Smooth muscle cell (in vitro differentiated cells): Measurements from ENCODE around the gene DBNL. TPM values are rescaled to one million over a fixed set of nuclear protein-coding genes. Genes with fewer than 3 reads are reported as not detected.
"Not testable (repeated sequence)": the region's sequence is repeated elsewhere in the genome, so short reads cannot be mapped to it uniquely, and the experiment has no call there.

Experiments
- DNase-seq: peaks from one replicate; lab custom pipeline; 2025; ENCODE audit not compliant: unreplicated experiment; lab: John Stamatoyannopoulos, UW
- H2AFZ ChIP-seq: fragments of 200-600 bp; sonication (generic); 2 replicates; pipeline ENCODE4 v1.6.0; 2016; ENCODE audit warnings: antibody characterized with exemption, low read depth, mild to moderate bottlenecking
- H3F3A ChIP-seq: fragments of 200-600 bp; sonication (generic); 2 replicates; pipeline ENCODE4 v1.6.0; 2017; ENCODE audit warnings: antibody characterized with exemption, low read depth
- H3K27ac ChIP-seq: fragments of 200-600 bp; sonication (generic); 2 replicates; pipeline ENCODE4 v1.5.1; 2016; ENCODE audit warnings: low read depth, mild to moderate bottlenecking
- H3K27me3 ChIP-seq: fragments of 200-600 bp; sonication (generic); 2 replicates; pipeline ENCODE4 v1.6.1; 2016; ENCODE audit warnings: low read depth, mild to moderate bottlenecking
- H3K36me3 ChIP-seq: fragments of 200-600 bp; sonication (generic); 2 replicates; pipeline ENCODE4 v1.5.1; 2016; ENCODE audit warnings: low read depth
- H3K4me1 ChIP-seq: fragments of 200-600 bp; sonication (generic); 2 replicates; pipeline ENCODE4 v1.5.1; 2016; ENCODE audit warnings: low read depth
- H3K4me2 ChIP-seq: fragments of 200-600 bp; sonication (generic); 2 replicates; pipeline ENCODE4 v1.6.0; 2016; ENCODE audit warnings: mild to moderate bottlenecking
- H3K4me3 ChIP-seq: fragments of 200-600 bp; sonication (generic); 2 replicates; pipeline ENCODE4 v1.5.1; 2016; ENCODE audit warnings: mild to moderate bottlenecking
- H3K79me2 ChIP-seq: fragments of 200-600 bp; sonication (generic); 2 replicates; pipeline ENCODE4 v1.6.0; 2016; ENCODE audit warnings: low read depth, mild to moderate bottlenecking
- H3K9ac ChIP-seq: fragments of 200-600 bp; sonication (generic); 2 replicates; pipeline ENCODE4 v1.6.0; 2016; ENCODE audit warnings: low read depth
- H3K9me3 ChIP-seq: fragments of 200-600 bp; sonication (generic); replicated peaks from 2 replicates; pipeline ENCODE4 v1.5.1; 2016; ENCODE audit warnings: low read depth
- H4K20me1 ChIP-seq: fragments of 200-600 bp; sonication (generic); 2 replicates; pipeline ENCODE4 v1.6.0; 2016; ENCODE audit warnings: low read depth
- WGBS: methylation state at CpG from one replicate; pipeline ENCODE4 v1.1.7; 2016; ENCODE audit warnings: low lambda C conversion rate; 5-methylcytosine and 5-hydroxymethylcytosine counted together
- polyA plus RNA-seq: library from polyadenylated mRNA; unstranded; fragments of >200 nt; fragmentation: Nextera tagmentation; extraction: Ambion mirVana; gene quantifications from 2 replicates; pipeline ENCODE4 v1.2.1, GENCODE V29; 2016
- total RNA-seq: library from RNA; depleted of rRNA; stranded (reverse); fragments of >200 nt; gene quantifications from 2 replicates; pipeline ENCODE4 v1.2.3, GENCODE V29; 2014
- TF ChIP-seq, protein P1 (sequence below): fragments of 200-600 bp; sonication (generic); IDR thresholded peaks from 2 replicates; pipeline ENCODE4 v1.5.1; 2017; ENCODE audit warnings: borderline replicate concordance, mild to moderate bottlenecking, antibody characterized with exemption; ENCODE audit not compliant: insufficient read depth, poor library complexity, severe bottlenecking

The DBNL gene
- total and polyA plus RNA-seq, 2 experiments from 2014 or later: 55.1 to 98.4 TPM

DNA sequence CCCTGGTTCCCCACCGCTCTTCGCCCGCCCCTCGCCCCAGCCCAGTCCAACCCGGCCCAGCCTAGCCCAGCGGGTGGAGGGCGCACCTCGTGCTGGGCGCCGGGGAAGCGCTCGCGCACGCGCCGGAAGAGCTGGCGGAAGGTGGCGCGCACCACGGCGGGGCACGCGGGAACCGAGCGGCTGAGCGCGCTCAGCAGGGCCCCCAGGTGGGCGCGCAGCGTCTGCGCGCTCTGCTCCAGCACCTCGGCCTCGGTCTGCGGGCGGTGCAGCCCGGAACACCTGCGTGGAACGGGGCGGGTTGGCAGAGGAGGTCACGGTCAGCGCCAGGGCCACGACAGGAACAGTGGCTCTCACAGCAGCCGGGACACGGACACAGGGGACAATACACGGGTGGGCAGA lies 4.0 kb upstream of the DBNL start:
- not testable (repeated sequence) for DNase-seq, H2AFZ ChIP-seq, H3K27ac ChIP-seq, H3K79me2 ChIP-seq, H3F3A ChIP-seq, H3K9ac ChIP-seq, H3K4me1 ChIP-seq, H3K27me3 ChIP-seq, H4K20me1 ChIP-seq, H3K36me3 ChIP-seq, H3K9me3 ChIP-seq
- WGBS: under 1% methylated on average over 36 of the region's 46 CpGs
- TF ChIP-seq, protein P1, sequence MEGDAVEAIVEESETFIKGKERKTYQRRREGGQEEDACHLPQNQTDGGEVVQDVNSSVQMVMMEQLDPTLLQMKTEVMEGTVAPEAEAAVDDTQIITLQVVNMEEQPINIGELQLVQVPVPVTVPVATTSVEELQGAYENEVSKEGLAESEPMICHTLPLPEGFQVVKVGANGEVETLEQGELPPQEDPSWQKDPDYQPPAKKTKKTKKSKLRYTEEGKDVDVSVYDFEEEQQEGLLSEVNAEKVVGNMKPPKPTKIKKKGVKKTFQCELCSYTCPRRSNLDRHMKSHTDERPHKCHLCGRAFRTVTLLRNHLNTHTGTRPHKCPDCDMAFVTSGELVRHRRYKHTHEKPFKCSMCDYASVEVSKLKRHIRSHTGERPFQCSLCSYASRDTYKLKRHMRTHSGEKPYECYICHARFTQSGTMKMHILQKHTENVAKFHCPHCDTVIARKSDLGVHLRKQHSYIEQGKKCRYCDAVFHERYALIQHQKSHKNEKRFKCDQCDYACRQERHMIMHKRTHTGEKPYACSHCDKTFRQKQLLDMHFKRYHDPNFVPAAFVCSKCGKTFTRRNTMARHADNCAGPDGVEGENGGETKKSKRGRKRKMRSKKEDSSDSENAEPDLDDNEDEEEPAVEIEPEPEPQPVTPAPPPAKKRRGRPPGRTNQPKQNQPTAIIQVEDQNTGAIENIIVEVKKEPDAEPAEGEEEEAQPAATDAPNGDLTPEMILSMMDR: peak; percentile 7
- H3K4me2 ChIP-seq: peak overlapping the region; percentile 82
- H3K4me3 ChIP-seq: peak overlapping the region; percentile 45

DNA sequence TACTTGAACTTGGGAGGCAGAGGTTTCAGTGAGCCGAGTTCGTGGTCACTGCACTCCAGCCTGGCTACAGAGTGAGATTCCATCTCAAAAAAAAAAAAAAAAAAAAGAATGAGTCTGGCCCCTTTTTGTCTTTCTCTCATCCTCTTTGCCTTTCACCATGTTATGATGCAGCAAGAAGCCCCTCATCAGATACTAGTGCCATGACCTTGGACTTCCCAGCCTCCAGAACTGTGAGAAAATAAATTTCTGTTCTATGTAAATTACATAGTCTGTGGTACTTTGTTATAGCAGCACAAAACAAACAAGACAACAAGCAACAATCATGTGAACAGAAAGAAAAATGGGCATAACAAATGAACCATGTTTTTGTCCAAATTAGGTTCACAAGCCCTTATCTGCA lies 2.3 kb upstream of the DBNL start:
- DNase-seq: no peak
- Histone ChIP-seq H3K9me3 (no peaks in the 10 kb centered on the region), H3K4me1 (peaks cover 6% of the 10 kb centered on the region), H3K79me2 (peaks cover 25% of the 10 kb centered on the region), H4K20me1 (peaks cover 9% of the 10 kb centered on the region), H3K9ac (no peak overlapping the region), H3K36me3 (no peaks in the 10 kb centered on the region), H3K4me2 (no peak overlapping the region), H3F3A (no peaks in the 10 kb centered on the region), H3K27me3 (no peaks in the 10 kb centered on the region), H3K27ac (no peak overlapping the region), H3K4me3 (no peak overlapping the region), H2AFZ (no peak overlapping the region)
- TF ChIP-seq, protein P1: no peak
- 86% methylated on average over 2 of the region's 2 CpGs for WGBS

DNA sequence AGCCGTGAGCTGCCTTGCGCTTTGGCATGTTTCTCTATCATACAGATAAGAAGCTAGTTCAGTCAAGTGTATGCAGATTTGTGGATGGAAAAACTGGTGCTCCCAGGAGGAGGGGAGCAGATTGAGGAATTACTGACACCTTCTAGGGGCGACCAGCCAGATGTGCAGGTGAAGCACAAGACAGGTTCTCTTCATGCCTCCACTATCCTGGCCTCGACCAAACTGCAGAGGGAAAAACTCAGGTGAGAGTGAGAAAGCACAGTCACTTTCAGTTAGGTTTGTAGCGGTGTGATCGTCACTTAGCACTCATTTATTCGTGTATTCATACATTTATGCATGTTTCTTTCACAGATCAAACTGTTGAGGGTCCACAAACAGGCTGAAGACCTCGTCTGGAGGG lies 600 bp upstream of the DBNL start:
- H3K36me3 ChIP-seq: no peaks in the 10 kb centered on the region
- H3K27me3 ChIP-seq: no peaks in the 10 kb centered on the region
- peaks cover 6% of the 10 kb centered on the region for H3K4me1 ChIP-seq
- H3K27ac ChIP-seq: peak overlapping the region; percentile 27
- H3K4me2 ChIP-seq: peak overlapping the region; percentile 92
- peak overlapping the region; percentile 63 for H3K4me3 ChIP-seq
- H3K9me3 ChIP-seq: no peaks in the 10 kb centered on the region
- H3K79me2 ChIP-seq: peaks cover 40% of the 10 kb centered on the region
- H4K20me1 ChIP-seq: peaks cover 25% of the 10 kb centered on the region
- H3K9ac ChIP-seq: peak overlapping the region; percentile 76
- H2AFZ ChIP-seq: peak overlapping the region; percentile 95
- no peaks in the 10 kb centered on the region for H3F3A ChIP-seq
- 29% methylated on average over 8 of the region's 8 CpGs for WGBS
- no peak for DNase-seq
- TF ChIP-seq, protein P1: no peak

DNA sequence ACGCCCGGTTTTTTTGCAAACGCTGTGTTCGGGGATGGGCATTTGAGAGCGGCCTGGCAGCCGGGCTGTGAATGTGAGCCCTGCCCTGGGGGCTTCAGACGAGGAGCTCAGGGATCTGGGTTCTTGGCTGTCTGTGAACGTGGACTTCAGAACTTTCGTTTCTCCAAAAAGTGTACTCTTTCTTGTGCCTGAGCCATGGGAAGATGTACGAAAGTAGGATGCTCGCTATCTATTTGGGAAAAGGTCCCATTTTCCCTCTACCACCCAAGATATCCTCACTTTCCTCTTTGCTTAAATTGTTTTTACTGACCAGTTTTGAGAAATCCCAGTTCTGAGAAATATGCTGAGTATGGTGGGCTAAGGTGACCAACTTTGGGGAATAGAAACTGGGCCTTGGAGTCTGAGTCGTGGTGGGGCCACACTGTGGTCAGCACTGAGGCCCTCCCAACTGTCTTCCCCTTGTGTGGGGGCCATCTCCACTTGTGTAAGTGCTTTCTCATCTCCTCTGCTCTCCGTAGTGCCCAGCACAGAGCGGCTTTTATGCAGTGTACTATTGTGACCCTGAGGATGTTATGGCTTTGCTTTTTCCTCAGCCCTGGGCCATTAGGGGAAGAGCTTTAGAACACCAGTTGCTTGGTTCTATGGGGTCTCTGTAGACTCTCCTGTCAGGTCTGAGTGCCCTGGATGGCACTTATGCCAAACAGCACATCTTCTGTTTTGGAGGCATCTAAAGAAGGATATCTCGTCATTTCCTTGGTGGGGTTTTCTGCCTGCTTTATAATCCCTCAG lies 918 bp downstream of the DBNL start:
- H3K79me2 ChIP-seq: peaks cover 55% of the 10 kb centered on the region
- H4K20me1 ChIP-seq: peaks cover 40% of the 10 kb centered on the region
- no peaks in the 10 kb centered on the region for H3K36me3 ChIP-seq
- H3K4me3 ChIP-seq: peak overlapping the region; percentile 63
- WGBS: 32% methylated on average over 15 of the region's 15 CpGs
- no peak for DNase-seq
- no peaks in the 10 kb centered on the region for H3K27me3 ChIP-seq
- no peaks in the 10 kb centered on the region for H3F3A ChIP-seq
- TF ChIP-seq, protein P1: no peak
- no peaks in the 10 kb centered on the region for H3K9me3 ChIP-seq
- H3K9ac ChIP-seq: peak overlapping the region; percentile 76
- peak overlapping the region; percentile 95 for H2AFZ ChIP-seq
- H3K4me1 ChIP-seq: peaks cover 6% of the 10 kb centered on the region
- H3K27ac ChIP-seq: peak overlapping the region; percentile 27
- H3K4me2 ChIP-seq: peak overlapping the region; percentile 92
